Neuron (in vitro differentiated cells): ENCODE measurements around the gene ZNF584.
"Not testable (repeated sequence)": the region's sequence is repeated elsewhere in the genome, so short reads cannot be mapped to it uniquely, and the experiment has no call there.

Experiments
- H2AFZ ChIP-seq: one replicate; pipeline ENCODE4 v1.6.1; 2013; ENCODE audit warnings: low read depth, mild to moderate bottlenecking, inconsistent platforms, low read length, moderate library complexity
- H3K27me3 ChIP-seq: one replicate; pipeline ENCODE4 v1.6.1; 2013; ENCODE audit warnings: low read length; ENCODE audit not compliant: insufficient read depth
- H3K36me3 ChIP-seq: one replicate; pipeline ENCODE4 v1.6.1; 2013; ENCODE audit warnings: low read length; ENCODE audit not compliant: insufficient read depth
- H3K4me1 ChIP-seq: one replicate; pipeline ENCODE4 v1.6.1; 2013; ENCODE audit warnings: low read length; ENCODE audit not compliant: insufficient read depth
- H3K4me3 ChIP-seq: 2 replicates; pipeline ENCODE4 v1.5.1; 2013; ENCODE audit warnings: mild to moderate bottlenecking, low read length, moderate library complexity
- H3K9me3 ChIP-seq: one replicate; pipeline ENCODE4 v1.6.1; 2013; ENCODE audit warnings: low read length

ZNF584 gene

GRCh38 chr19:58408152-58409009 is at the start of gene ZNF584:
Gene ZNF584 (plus strand): TSS chr19:58408649. CDS start chr19:58409148, 499 bp downstream.
- no peaks in the 10 kb centered on the region for H3K9me3 ChIP-seq
- peak within 1 kb of the TSS; percentile 85 for H3K4me3 ChIP-seq
- no peaks in the 10 kb centered on the region for H3K36me3 ChIP-seq
- H3K27me3 ChIP-seq: no peaks in the 10 kb centered on the region
- peaks cover 20% of the 10 kb centered on the region for H3K4me1 ChIP-seq
- peak within 1 kb of the TSS; percentile 77 for H2AFZ ChIP-seq

- Histone ChIP-seq H3K4me1 (peaks cover 4% of the 10 kb centered on the region), H2AFZ (peak overlapping the region; percentile 84), H3K4me3 (peak overlapping the region; percentile 67), H3K9me3 (no peaks in the 10 kb centered on the region), H3K27me3 (no peaks in the 10 kb centered on the region), H3K36me3 (peaks cover 8% of the 10 kb centered on the region)
These were observed 46.6 kb upstream of the ZNF584 start for GRCh38 chr19:58361900-58362271.

- peaks cover 4% of the 10 kb centered on the region for H3K4me1 ChIP-seq
- peak within 1 kb of the TSS; percentile 67 for H3K4me3 ChIP-seq
- H3K27me3 ChIP-seq: no peaks in the 10 kb centered on the region
- H2AFZ ChIP-seq: peak within 1 kb of the TSS; percentile 84
- H3K9me3 ChIP-seq: no peaks in the 10 kb centered on the region
- peaks cover 11% of the 10 kb centered on the region for H3K36me3 ChIP-seq
These were observed 46.0 kb upstream of the ZNF584 start, which contains the start of gene ZNF497 for GRCh38 chr19:58362272-58362994. Gene ZNF497 (minus strand): TSS chr19:58362751. CDS start chr19:58357635, 5,116 bp downstream.

- Histone ChIP-seq H3K4me1 (peaks cover 4% of the 10 kb centered on the region), H3K9me3 (no peaks in the 10 kb centered on the region), H3K27me3 (no peaks in the 10 kb centered on the region), H3K36me3 (peaks cover 20% of the 10 kb centered on the region), H3K4me3 (no peak overlapping the region), H2AFZ (no peak overlapping the region)
These were observed 44.3 kb upstream of the ZNF584 start for GRCh38 chr19:58364146-58364545.

GRCh38 chr19:58366585-58367430 is 41.6 kb upstream of the ZNF584 start:
- Histone ChIP-seq H3K4me3 (no peak overlapping the region), H3K27me3 (no peaks in the 10 kb centered on the region), H3K9me3 (no peaks in the 10 kb centered on the region), H3K36me3 (peaks cover 25% of the 10 kb centered on the region), H3K4me1 (no peaks in the 10 kb centered on the region), H2AFZ (no peak overlapping the region)

GRCh38 chr19:58367698-58368454 is 40.6 kb upstream of the ZNF584 start:
- Histone ChIP-seq H3K36me3 (peaks cover 25% of the 10 kb centered on the region), H3K4me3 (no peak overlapping the region), H3K4me1 (no peaks in the 10 kb centered on the region), H3K27me3 (no peaks in the 10 kb centered on the region), H3K9me3 (no peaks in the 10 kb centered on the region), H2AFZ (no peak overlapping the region)

- H3K9me3 ChIP-seq: no peaks in the 10 kb centered on the region
- no peak overlapping the region for H3K4me3 ChIP-seq
- H3K36me3 ChIP-seq: peaks cover 25% of the 10 kb centered on the region
- no peaks in the 10 kb centered on the region for H3K4me1 ChIP-seq
- no peaks in the 10 kb centered on the region for H3K27me3 ChIP-seq
- no peak overlapping the region for H2AFZ ChIP-seq
These were observed 39.7 kb upstream of the ZNF584 start for GRCh38 chr19:58368561-58369360.

- H3K36me3 ChIP-seq: peaks cover 14% of the 10 kb centered on the region
- H3K9me3 ChIP-seq: no peaks in the 10 kb centered on the region
- H3K27me3 ChIP-seq: no peaks in the 10 kb centered on the region
- H3K4me1 ChIP-seq: no peaks in the 10 kb centered on the region
- H2AFZ ChIP-seq: no peak overlapping the region
- H3K4me3 ChIP-seq: no peak overlapping the region
These were observed 35.9 kb upstream of the ZNF584 start for GRCh38 chr19:58372311-58373133.

GRCh38 chr19:58374200-58374599 is 34.2 kb upstream of the ZNF584 start:
- Histone ChIP-seq H3K27me3 (no peaks in the 10 kb centered on the region), H3K4me3 (no peak overlapping the region), H3K9me3 (no peaks in the 10 kb centered on the region), H3K4me1 (no peaks in the 10 kb centered on the region), H2AFZ (no peak overlapping the region), H3K36me3 (peaks cover 6% of the 10 kb centered on the region)

- H2AFZ ChIP-seq, H3K36me3 ChIP-seq, H3K9me3 ChIP-seq, H3K4me3 ChIP-seq, H3K27me3 ChIP-seq: not testable (repeated sequence)
- peaks cover 11% of the 10 kb centered on the region for H3K4me1 ChIP-seq
These were observed 31.7 kb upstream of the ZNF584 start for GRCh38 chr19:58376724-58377123.

- Histone ChIP-seq H3K4me3 (no peak overlapping the region), H2AFZ (no peak overlapping the region), H3K27me3 (no peaks in the 10 kb centered on the region), H3K4me1 (peaks cover 16% of the 10 kb centered on the region), H3K9me3 (no peaks in the 10 kb centered on the region), H3K36me3 (no peaks in the 10 kb centered on the region)
These were observed 29.2 kb upstream of the ZNF584 start for GRCh38 chr19:58379246-58379645.
